Ureter (tissue), 1 donor: ENCODE results near the gene TMEM273. TPM values are rescaled to one million over a fixed set of nuclear protein-coding genes. Genes with fewer than 3 reads are reported as not detected.

Experiments used
- DNase-seq: peaks from one replicate; pipeline ENCODE4 v3.0.0-alpha.2; 2020; ENCODE audit warnings: low spot score
- total RNA-seq: library from RNA; stranded (reverse); gene quantifications from one replicate; pipeline ENCODE4 v1.2.4, GENCODE V29; 2023
- donor health status: DM: yes; HTN: yes; CAD: no.

TMEM273 gene
- total RNA-seq, 1 donor from 2014 or later: 26.6 TPM

DNA sequence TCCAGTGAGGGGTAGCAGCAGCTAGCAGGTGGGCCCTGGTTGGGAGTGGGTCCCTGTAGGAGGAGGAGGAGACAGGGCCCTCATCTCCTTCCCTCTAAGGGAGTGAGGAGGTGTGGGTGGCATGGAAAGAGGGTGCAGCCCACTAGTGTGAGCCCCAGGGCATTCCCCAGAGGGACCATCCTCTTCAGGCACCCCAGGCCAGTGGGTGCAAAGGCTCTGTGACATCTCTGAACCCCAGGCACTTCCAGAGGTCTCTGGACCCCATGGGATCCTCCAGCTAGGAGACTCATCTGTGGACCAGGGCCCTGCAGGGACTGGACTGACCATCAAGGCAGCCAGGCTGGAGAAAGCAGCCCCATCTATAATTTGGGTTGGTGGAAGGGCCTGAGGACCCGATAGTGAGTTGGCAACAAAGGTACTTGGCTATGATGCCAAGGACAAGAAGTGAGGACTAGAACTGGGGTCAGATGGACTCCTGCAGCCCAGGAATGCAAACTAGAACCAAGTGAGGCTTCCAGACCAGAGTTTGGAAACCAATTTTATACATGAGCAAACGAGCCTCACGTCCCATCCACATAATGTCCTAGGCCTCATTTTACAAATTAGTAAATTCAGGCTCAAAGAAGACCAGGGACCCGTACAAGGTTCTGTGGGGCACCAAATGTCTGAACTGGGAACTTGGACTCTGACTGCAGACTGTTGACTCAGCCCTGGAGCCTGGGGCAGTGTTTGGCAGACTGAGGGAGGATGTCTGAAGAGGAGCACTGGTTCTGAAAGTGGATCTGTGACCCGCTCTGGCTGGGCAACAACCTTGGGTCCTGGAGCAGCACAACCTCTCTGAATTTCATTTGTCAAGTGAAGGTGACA is 71.4 kb downstream of the TMEM273 start:
- no peak for DNase-seq

DNA sequence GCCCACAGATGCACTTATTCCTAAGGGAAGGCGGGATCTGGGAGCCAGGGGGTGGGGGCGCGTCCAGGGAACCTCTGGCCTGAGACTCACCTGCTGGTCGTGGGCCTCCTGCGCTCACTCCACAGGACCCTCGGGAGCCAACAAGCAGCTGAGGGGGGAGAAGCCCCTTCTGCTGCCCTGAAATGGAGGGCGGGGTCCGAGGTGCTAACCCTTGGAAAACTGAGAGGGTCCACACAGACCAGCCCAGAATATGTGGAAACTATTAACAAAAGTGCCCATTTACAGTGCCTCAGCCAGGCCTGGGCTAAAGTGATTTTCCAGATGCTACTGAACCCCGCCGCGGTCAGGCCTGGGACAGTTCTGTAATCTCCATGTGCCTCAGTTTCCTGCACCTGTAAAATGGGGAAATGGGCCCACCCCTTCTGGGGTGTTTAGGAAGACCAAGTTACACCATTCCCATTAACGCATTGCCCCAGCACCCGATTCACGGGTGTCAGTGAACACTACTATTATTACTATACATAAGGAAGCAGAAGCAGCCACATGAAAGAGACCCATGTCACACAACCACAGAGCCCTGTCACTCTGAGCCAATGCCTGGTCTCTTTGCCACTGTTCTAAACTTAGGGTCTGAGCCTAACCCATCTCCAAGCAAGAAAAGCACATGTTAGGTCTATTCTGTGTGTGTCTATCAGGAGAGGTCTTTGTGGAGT is 72.2 kb downstream of the TMEM273 start:
- peak; percentile 29 for DNase-seq

DNA sequence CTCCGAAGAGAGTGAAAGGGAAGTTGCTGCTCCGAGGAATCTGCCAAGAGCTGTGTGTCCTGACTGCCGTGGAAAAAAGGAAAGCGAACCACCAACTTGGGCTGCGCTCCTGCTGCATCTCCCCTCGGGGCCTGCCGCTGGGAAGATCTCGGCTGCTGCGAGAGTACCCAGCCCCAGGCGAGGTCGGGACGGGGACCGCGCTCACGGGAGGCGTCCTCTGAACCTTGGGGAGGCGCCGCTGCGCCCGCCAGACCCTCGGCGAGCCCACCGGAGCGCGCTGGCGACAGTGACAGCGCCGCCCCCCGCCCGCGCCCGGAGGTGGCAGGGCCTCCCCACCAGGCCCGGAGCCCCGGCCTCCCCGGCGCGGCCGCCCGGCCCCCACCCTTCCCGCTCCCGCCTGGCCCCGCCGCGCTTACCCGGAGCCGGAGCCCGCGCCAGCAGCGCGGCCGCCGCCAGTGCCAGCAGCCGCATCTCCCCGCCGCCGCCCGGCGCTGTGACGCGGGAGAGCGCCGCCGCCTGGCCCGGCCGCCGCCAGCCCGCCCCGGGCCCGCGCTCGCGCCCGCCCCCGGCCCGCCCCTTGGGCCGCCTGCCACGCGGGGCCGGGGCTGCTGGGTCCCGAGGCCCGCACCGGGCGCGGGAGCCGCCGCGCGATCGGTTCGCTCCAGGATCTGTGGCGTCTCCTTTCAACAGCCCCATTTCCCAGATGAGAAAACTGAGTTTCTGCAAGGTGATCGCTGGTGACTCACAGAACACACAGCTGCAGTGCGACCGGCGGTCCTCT is 73.0 kb downstream of the TMEM273 start, which contains the start of gene VSTM4:
Gene VSTM4 (minus strand): TSS at position 508 of the 781 bp plus-strand sequence. CDS start 37 bp downstream, at position 471.
- peak; percentile 42 for DNase-seq

DNA sequence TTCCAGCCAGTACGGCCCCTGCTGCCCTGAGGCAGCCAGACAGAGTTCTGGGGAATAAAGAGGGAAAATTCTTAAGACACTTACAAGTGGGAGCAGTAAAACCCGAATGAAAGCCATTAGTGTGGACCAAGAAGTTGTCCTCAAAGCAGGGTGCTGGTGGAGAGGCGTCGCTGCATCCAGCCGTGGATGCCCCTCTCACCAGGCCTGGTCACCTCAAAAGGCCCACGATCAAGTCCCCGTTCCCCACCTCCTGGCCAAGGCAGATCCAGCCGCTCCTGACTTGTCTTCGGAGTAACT is 73.5 kb downstream of the TMEM273 start:
- peak; percentile 46 for DNase-seq

DNA sequence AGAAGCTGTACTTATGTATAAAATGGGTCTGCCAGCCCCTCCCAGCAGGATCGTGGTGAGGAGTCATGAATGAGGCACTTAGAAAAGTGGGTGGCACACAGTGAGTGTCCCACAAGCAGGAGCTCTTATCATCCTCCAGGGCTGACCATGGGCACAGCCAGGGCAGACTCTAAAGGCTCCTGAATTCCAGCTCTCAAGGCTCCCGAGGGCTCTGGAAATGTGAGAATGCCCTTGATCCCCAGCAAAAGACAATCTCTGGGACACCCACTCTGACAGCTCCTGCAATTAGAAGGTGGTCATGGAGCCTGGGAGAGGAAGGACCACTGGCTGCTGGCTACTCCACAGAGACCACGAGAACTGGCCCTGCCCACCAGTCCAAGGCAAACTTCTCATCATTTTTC is 74.5 kb downstream of the TMEM273 start:
- DNase-seq: peak; percentile 34

DNA sequence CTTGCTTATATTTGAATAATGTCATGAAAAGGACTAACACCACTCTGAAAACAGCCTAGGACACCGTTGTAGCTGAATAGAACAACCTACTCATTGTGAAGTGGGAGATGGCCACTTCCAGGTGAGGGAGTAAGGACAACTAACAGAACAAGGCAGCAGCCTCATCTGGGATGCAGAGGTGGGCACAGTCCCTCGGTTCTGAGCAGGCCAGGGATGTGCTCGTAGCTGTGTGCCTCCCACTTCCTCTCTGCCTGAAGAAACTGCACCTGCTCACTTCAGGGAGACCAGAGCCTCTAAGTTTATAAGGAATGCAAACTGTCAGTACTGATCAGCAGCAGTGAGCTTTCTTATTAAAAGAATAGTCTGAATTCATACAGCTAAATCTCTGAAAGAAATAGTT is 75.3 kb downstream of the TMEM273 start:
- peak; percentile 26 for DNase-seq

DNA sequence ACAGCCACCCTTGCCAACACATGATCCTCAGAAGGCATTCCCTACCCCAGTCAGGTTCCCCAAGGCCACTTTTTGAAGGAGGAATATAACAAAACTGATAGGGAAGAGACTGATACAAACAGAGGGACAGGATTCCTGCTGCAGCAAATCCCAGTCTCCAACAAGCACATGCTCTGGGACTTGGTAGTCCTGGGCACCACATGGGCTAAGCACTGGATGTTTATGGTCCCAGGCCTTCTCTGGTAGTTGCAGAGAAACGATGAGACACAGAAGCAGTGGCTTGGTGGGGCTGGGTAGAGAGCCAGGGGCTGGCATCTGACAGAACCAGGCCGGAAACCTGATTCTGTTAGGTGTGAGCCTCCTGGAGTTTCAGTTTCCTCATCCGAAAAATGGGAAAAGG is 76.1 kb downstream of the TMEM273 start:
- DNase-seq: no peak

DNA sequence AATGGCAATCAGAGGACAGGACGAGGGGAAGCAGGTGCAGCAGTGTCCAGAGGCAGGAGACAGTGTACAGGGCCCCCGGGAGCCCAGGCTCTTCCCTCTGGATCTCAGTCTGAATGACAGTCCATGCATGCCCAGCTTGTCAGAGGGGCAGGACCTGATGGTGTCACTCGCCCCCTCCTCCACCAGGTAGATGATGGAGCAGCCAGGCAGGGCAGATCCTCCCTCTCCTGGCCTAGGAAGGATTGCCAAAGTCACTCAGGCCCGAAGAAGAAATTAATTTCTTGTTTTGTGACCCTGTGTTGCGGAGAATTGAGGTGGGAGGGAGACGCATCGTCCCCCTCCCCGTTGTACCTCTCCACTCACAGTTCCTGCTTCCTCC is 76.9 kb downstream of the TMEM273 start:
- no peak for DNase-seq

DNA sequence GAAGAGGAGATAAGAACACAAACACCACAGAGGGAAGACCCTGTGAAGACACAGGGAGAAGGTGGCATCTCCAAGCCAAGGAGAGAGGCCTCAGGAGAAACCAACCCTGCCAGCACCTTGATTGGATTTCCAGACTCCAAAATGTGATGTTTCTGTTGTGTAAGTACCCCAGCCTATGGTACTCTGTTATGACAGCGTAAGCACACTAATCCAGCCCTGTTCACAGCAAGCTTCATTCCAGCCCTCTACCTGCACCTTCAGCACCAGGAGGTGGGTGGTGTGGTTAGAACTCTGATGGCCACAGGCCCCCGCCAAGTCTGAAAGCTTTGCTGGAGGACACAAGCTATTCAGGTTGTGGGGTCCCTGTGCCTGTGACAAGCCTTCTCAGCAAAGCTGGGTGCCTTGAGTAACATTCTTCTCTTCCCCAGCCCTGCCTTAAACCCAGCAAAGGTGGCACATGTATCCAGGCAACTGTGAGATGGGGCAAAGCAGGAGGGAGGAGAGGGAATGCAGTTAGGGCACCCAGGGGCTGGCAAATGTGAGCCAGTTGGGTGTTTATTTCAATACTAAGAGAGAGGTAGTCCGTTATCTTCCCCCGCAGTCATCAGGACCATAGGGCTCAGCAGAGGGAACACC is 77.4 kb downstream of the TMEM273 start:
- no peak for DNase-seq

DNA sequence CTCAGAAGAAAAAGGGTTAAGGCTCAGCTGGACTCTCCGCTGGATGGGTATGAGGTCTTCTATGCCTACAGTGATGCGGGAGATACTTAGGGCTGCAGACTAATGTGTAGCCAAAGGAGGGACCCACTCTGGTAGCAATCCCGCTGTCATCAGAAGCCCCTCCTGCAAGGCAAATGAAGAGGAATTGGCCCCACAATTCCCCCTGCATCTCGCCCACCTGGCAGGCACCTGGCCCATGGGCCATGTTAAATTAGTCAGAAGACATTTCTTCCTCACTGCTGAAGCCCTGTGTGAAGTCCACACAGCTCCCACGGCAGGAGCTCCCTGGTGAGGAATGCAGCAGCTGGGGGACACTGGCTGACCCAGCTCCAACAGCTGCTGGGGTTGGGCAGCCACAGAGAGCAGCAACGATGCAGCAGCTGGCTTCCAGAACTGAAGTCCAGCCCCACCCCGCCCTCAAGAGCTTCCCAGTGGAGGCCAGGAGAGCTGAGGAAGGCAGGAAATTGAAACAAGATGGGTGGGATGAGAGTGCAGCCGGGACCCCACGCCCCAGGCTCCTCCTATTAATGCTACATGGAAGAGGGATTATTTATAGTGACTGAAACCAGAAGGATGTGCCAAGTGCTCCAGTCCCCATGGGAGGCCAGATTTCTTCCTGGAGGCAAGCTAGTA is 78.4 kb downstream of the TMEM273 start:
- DNase-seq: no peak

DNA sequence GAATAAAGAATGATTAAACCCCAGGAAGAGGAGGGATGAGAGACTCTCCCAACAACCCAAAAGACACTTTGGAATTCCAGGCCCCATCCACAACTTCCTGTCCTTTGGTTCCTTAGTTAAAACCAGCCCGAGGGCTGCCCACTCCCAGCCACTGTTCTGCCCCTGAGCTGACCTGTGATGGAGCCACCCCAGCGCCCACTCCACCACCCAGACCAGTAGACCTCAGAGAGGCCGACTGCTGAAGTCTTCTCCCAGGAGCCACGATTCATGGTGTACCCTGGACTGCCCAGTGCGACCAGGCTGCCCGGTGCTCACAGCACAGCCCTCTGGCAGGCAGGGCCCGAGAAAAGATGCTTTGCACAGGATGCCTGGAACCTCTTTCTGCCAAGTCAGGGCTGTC is 79.5 kb downstream of the TMEM273 start:
- no peak for DNase-seq

DNA sequence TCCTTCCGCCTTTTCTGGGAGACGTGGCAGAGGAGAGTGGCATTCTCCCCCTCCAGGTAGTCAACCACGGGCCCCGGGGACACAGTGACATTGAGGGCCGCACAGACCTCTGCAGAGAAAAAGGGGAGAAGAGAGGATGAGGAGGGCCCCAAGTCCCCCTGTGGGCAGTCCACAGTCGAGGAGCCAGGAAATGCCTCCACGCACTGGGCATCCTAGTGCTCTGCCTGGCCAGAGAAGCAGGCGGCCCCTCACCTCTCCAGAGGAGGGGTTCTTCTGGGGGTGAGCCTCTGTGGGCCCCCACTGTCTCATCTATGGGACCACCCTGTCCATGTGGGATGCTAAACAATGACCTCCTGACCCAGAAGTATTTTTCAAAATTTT is 80.3 kb downstream of the TMEM273 start:
- DNase-seq: no peak

DNA sequence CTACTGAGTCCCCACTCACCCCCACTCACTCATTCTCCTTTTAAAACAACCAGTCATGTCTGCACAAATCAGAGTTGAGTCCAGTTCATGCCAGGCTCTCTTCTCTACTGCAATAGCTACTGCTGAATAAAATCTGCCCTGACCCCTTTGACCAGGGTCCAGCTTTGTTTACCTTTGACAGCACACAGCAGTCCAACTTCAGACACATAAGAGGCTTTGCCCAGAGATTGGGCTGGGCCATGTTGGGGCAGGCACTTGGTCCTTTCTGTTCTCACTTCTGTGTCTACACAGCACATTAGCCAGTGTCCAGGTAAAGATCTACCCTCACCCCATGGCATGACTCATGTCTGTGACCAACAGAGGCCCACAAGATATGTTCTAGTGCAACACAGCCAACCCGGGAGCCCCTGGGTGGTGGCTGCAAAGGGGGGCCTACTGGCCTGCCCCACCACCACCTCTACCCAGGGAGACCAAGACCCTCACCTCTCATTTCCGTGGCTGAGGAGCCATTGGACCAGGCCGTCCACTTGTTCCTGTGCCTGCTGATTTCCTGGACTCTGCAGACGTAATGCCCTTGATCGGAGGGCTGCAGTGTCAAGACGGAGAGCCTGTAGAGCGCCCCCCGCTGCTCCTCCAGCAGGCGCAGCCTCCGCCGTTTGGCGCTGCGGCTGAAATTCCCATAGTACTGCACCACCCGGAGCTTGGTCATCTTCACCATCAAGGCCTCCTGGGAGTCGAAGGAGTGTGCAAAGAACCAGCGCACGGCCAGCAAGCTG is 80.9 kb downstream of the TMEM273 start:
- DNase-seq: no peak

DNA sequence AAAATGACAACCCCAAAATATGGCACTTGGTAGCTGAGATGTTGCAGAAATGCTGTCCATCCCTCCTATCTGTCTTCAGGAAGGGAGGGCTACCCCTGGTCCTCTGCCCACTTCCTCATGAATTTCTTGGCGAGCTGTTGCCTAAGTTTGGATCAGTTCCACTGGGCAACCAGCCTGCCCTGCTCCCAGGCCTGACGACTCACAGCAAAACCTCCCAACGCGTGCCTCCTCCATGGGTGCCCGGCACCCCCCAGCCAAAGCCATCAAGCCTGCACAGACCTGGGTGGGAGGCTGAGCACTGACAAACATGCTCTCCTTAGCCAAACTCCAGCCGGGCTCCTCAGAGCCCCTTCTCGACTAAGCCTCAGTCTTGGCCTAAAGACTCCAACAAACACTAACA is 81.7 kb downstream of the TMEM273 start:
- DNase-seq: no peak

DNA sequence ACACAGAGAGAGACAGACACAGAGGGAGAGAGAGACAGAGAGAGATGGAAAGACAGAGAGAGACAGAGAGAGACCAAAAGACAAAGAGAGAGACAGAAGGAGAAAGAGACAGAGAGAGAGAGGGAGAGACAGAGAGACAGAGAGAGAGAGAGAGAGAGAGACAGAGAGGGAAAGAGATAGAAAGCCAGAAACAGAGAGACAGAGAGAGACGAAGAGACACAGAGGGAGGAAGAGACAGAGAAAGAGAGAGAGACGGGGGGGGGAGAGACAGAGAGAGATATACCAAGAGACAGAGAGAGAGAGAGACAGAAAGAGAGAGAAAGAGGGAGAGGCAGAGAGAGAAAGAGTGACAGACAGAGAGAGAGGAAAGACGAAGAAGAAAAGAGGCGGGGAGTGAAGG is 83.1 kb downstream of the TMEM273 start:
- no peak for DNase-seq

Other genes with a start within 250 kb of the TMEM273 start
- gene LRRC18, start 248.6 kb downstream of the TMEM273 start, total RNA-seq: not detected
- 16.0 TPM for gene VSTM4, start 72.9 kb downstream of the TMEM273 start, total RNA-seq
- gene FAM170B, start 54.4 kb downstream of the TMEM273 start, total RNA-seq: not detected
- 0.26 TPM for gene C10orf71, start 110.8 kb upstream of the TMEM273 start, total RNA-seq
- gene DRGX, start 207.7 kb upstream of the TMEM273 start, total RNA-seq: not detected